Stimulated activated CD4-positive, alpha-beta T cell treated with anti-CD3 and anti-CD28 coated beads, Interleukin-15, amount 100 ng/mL, for 1 hour (primary cell): Measurements from ENCODE around the gene DEFB121.
"Not testable (repeated sequence)": the region's sequence is repeated elsewhere in the genome, so short reads cannot be mapped to it uniquely, and the experiment has no call there.

Experiments
- DNase-seq, 2 donors: peaks; one replicate each; pipeline ENCODE4 v3.0.0-alpha.2; 2020; ENCODE audit warnings: low read depth in 1 of 2, low spot score in 1 of 2

Gene DEFB121

GRCh38 chr20:31406115-31406514 lies at the start of gene DEFB121:
TSS of gene DEFB121 (minus strand) at chr20:31406215. CDS start at chr20:31406152, 63 bp downstream.
- no peak for DNase-seq

GRCh38 chr20:31454361-31454760 lies 48.3 kb upstream of the DEFB121 start:
- no peak for DNase-seq

- no peak for DNase-seq
Measured at GRCh38 chr20:31452575-31452974, 46.6 kb upstream of the DEFB121 start.

- no peak for DNase-seq
Measured at GRCh38 chr20:31449511-31450414, 43.7 kb upstream of the DEFB121 start.

- DNase-seq, result no peak
Measured at GRCh38 chr20:31446084-31446819, 40.2 kb upstream of the DEFB121 start.

GRCh38 chr20:31440012-31440659 lies 34.1 kb upstream of the DEFB121 start, which contains the start of gene DEFB123:
TSS of gene DEFB123 (plus strand) at chr20:31440632. CDS start at chr20:31440699, 67 bp downstream.
- no peak for DNase-seq

- no peak for DNase-seq
Measured at GRCh38 chr20:31430568-31431115, 24.6 kb upstream of the DEFB121 start.

GRCh38 chr20:31427576-31427975 lies 21.6 kb upstream of the DEFB121 start:
- not testable (repeated sequence) for DNase-seq

- DNase-seq, result not testable (repeated sequence)
Measured at GRCh38 chr20:31426891-31427551, 21.0 kb upstream of the DEFB121 start.

GRCh38 chr20:31425797-31426196 lies 19.8 kb upstream of the DEFB121 start:
- DNase-seq, result no peak

GRCh38 chr20:31418307-31418706 lies 12.3 kb upstream of the DEFB121 start:
- DNase-seq, result no peak

GRCh38 chr20:31415653-31416052 lies 9.6 kb upstream of the DEFB121 start:
- DNase-seq, result no peak

GRCh38 chr20:31414381-31414780 lies 8.4 kb upstream of the DEFB121 start:
- no peak for DNase-seq

GRCh38 chr20:31410011-31410410 lies 4.0 kb upstream of the DEFB121 start:
- DNase-seq, result no peak

- DNase-seq, result no peak
Measured at GRCh38 chr20:31403886-31404285, 2.1 kb downstream of the DEFB121 start.

GRCh38 chr20:31394900-31395299 lies 11.1 kb downstream of the DEFB121 start:
- DNase-seq, result no peak

- DNase-seq, result no peak
Measured at GRCh38 chr20:31392836-31393235, 13.2 kb downstream of the DEFB121 start.

GRCh38 chr20:31390490-31390889 lies 15.5 kb downstream of the DEFB121 start, which contains the start of gene DEFB119:
TSS of gene DEFB119 (minus strand) at chr20:31390590. CDS start at chr20:31390483, 107 bp downstream.
- DNase-seq, result no peak

- no peak for DNase-seq
Measured at GRCh38 chr20:31374346-31374745, 31.7 kb downstream of the DEFB121 start.

GRCh38 chr20:31368301-31368700 lies 37.7 kb downstream of the DEFB121 start, which contains the start of gene DEFB118:
TSS of gene DEFB118 (plus strand) at chr20:31368601. CDS start at chr20:31368651, 50 bp downstream.
- DNase-seq, result no peak
